ENCODE measurements around the gene CDC42BPG.

DNA sequence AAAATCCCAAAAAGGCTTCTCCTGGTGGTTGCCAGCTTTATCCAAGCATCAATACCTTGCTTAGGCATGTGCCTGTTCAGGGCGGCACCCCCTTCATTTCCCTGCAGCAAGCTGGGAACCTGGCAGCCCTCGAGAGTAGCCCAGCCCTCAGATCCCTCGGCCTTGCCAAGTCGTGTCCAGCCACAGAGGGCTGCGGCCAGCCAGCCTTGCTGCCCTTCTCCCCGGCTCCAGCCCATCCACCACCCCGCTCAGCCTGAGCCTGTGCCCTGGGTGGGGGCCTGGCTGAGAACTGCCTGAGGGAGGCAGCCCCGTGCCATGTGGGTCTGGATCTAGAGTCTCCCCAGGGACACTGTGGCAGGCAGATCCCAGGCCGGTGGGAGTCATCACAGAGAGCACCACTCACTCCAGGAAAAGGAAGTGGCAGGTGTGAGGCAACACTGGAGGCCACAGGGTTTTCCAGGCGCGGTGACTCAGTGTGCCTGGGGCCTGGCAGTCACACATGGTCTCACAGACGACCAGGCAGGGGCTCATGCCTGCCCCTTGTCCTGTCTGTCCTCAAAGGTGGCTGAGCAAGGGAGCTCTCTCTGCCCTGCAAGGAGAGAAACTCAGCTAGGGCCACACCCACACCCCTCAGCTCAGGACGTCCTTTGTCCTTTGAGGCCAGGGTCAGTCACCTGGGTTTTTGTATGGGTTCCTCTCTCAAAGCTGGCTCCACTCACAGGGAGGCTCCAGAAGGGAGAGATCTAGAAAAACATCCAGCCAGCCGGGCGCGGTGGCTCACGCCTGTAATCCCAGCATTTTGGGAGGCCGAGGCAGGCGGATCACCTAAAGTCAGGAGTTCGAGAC is 12.2 kb upstream of the CDC42BPG start:
- TF ChIP-seq, protein P1, sequence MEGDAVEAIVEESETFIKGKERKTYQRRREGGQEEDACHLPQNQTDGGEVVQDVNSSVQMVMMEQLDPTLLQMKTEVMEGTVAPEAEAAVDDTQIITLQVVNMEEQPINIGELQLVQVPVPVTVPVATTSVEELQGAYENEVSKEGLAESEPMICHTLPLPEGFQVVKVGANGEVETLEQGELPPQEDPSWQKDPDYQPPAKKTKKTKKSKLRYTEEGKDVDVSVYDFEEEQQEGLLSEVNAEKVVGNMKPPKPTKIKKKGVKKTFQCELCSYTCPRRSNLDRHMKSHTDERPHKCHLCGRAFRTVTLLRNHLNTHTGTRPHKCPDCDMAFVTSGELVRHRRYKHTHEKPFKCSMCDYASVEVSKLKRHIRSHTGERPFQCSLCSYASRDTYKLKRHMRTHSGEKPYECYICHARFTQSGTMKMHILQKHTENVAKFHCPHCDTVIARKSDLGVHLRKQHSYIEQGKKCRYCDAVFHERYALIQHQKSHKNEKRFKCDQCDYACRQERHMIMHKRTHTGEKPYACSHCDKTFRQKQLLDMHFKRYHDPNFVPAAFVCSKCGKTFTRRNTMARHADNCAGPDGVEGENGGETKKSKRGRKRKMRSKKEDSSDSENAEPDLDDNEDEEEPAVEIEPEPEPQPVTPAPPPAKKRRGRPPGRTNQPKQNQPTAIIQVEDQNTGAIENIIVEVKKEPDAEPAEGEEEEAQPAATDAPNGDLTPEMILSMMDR (IDR thresholded peaks at IDR 0.05; ENCODE audit: low read depth, low read length) = no peak
- TF ChIP-seq EZH2phosphoT487 (IDR thresholded peaks at IDR 0.05; ENCODE audit: low read depth) = no peak

All from OCI-LY3 (cell line).